Measurements from ENCODE around the gene CDK5. TPM values are rescaled to one million over a fixed set of nuclear protein-coding genes. Genes with fewer than 3 reads are reported as not detected.

Gene CDK5
- total and polyA plus RNA-seq, 9 of the 15 experiments (the other 6 are each of a cell fraction or from before 2014, with no cell fraction given) = 3.2 to 38.0 (median 27.5) TPM

GRCh38 chr7:151060416-151061212 is 2.9 kb upstream of the CDK5 start:
- no peak for FAIRE-seq
- WGBS (ENCODE audit: insufficient coverage, low coverage, missing lambda C conversion rate) = 6% methylated on average over 20 of the region's 21 CpGs
- Histone ChIP-seq H3K4me3 (peak overlapping the region; percentile 84), H3K4me2 (ENCODE audit: insufficient read depth, low read length) (peak overlapping the region; percentile 94), H4K20me1 (replicated peaks; ENCODE audit: control insufficient read depth, insufficient read depth, low read length) (peaks cover 10% of the 10 kb centered on the region), H2AFZ (ENCODE audit: low read depth, low read length) (no peak overlapping the region), H3K4me1 (replicated peaks in 1 of 2; ENCODE audit: control insufficient read depth in 2 of 2, insufficient read depth in 2 of 2, low read length in 2 of 2) (peaks cover 57 to 85% of the 10 kb centered on the region in 2 experiments), H3K9me3 (replicated peaks; ENCODE audit: control insufficient read depth, insufficient read depth, low read depth, low read length) (no peaks in the 10 kb centered on the region), H3K79me2 (ENCODE audit: control insufficient read depth, insufficient read depth, low read length) (peaks cover 66% of the 10 kb centered on the region), H3K27ac (ENCODE audit: extremely low read depth, low read depth, low read length) (peak overlapping the region; percentile 90), H3K36me3 (ENCODE audit: control insufficient read depth, insufficient read depth, low read length) (peaks cover 33% of the 10 kb centered on the region), H3K9ac (ENCODE audit: insufficient read depth in 1 of 2, low read depth in 2 of 2, low read length in 2 of 2) (peak overlapping the region; percentile 85 to 91), H3K27me3 (ENCODE audit: control insufficient read depth in 2 of 2, insufficient read depth in 2 of 2, low read length in 2 of 2) (no peaks in the 10 kb centered on the region), H3K9me1 (ENCODE audit: control insufficient read depth, insufficient read depth, low read length) (no peaks in the 10 kb centered on the region)
- TSS peak; percentile 62 for BruUV-seq (replicated peaks)
- no peak for ATAC-seq
- POLR2A ChIA-PET = interaction anchor here (0.6 to 2.4 kb wide), 8 partner anchors 13 to 572 kb away, joined by 3 to 9 read pairs (median 3); partner anchors contain the start of genes ABCF2 and FASTK
- peak in 2 of 4 experiments; percentile 40 to 66 for DNase-seq (ENCODE audit: extremely low read depth in 1 of 4, low spot score in 3 of 4)
- intact Hi-C loops (cut with micrococcal nuclease) = loop anchor here (1.0 to 2.0 kb wide), 2 partner anchors 20 to 48 kb away; partner anchors contain the start of gene FASTK
- in situ Hi-C loops (cut with MboI) = no loop called here
- CTCF ChIA-PET (ENCODE audit: low intra/inter-chr PET ratio) = interaction anchor here (0.6 to 1.7 kb wide), 6 partner anchors 32 to 681 kb away, joined by 3 to 8 read pairs (median 5); partner anchors contain the start of gene ABCB8
- TF ChIP-seq E2F6 (IDR thresholded peaks at IDR 0.05; ENCODE audit: borderline replicate concordance in 1 of 2, extremely low read depth in 1 of 2, insufficient read depth in 1 of 2, insufficient read length in 1 of 2, low read depth in 1 of 2, low read length in 1 of 2, poor library complexity in 1 of 2, severe bottlenecking in 1 of 2) = peak in 1 of 2 experiments; percentile 23
- 0 out of 2 replicates have a peak, but pooled peaks have one; percentile 29 for TF ChIP-seq PHB (CRISPR knock-in tag; IDR thresholded peaks at IDR 0.05)
- peak; percentile 61; the same call in 1 of the 2 replicates for TF ChIP-seq STAT6 (CRISPR knock-in tag; IDR thresholded peaks at IDR 0.05)
- 0 out of 2 replicates have a peak, but pooled peaks have one; percentile 6 for TF ChIP-seq LEF1 (IDR thresholded peaks at IDR 0.05)
- TF ChIP-seq NR1H2 (CRISPR knock-in tag; IDR thresholded peaks at IDR 0.05) = peak; percentile 35; the same call in 1 of the 2 replicates
- TF ChIP-seq POU5F1 (IDR thresholded peaks at IDR 0.05; ENCODE audit: borderline replicate concordance, low read depth, low read length, partially characterized antibody) = no peak
- TF ChIP-seq ESRRA (IDR thresholded peaks at IDR 0.05; ENCODE audit: borderline replicate concordance, low read depth) = no peak
- no peak for TF ChIP-seq ZNF24 (IDR thresholded peaks at IDR 0.05)

Data from K562 (cell line).